GM12873 (cell line): ENCODE measurements around the gene TUBB2B.

Experiments used
- CTCF ChIP-seq: IDR thresholded peaks from 2 replicates; pipeline ENCODE4 v1.5.1; 2012; ENCODE audit warnings: low read depth, mild to moderate bottlenecking, moderate library complexity, low read length, control low read depth; ENCODE audit not compliant: insufficient read depth; ENCODE audit errors: missing control alignments

TUBB2B gene

DNA sequence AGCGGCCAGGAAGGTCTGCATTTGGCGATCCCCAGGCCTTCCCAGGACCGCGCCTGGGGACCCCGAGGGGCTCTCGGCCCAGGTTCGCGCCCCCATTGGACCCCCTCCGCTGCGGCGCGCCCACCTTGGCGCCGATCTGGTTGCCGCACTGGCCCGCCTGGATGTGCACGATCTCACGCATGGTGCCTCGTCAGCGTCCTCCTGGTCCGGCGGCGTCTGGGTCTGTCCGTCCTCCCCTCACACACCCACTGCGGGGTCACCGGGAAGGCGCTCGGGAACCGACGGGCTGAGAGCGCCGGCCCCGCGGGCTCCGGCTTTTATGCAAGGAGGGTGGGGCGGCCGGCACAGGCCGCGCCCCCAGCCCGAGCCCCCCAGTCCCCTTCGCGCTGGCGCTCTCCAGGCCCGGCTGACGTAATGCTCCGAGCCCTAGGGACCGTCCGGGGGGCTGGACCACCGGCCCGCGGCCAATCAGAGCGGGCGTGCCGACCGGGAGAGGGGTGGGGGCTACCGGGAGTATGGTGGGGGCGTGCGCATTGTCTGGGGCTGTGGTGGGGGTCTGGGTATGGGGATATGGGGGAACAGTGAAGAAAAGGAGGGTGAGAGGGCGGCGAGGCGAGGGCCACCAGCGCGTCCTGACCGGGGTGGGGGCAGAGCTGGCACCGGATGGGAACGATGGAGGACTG, at the start of gene TUBB2B:
Gene TUBB2B (minus strand): TSS at position 291 of the 683 bp plus-strand sequence. CDS start 110 bp downstream, at position 181.
- no peak for TF ChIP-seq CTCF

DNA sequence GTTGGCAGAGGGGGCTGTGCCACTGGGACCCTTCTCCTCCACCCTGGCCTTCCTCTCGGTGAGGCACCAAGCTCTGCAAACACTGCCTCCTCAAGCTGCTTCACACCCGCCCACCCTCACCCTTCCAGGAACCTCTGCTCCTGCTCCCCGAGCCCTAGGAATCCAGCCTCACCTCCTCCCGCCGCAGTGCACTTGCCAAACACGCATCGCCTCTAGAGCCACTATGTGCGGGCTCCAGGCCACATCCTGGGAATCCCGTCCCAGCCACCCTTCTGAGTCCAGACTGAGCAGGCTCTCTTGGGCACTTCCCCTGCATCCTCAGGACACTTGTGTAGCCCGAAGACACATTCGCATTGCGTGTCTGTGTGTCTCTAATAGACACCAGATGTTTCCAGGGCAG, 49.8 kb upstream of the TUBB2B start:
- no peak for TF ChIP-seq CTCF

- TF ChIP-seq CTCF, result no peak
These were observed 49.0 kb upstream of the TUBB2B start for GRCh38 chr6:3276174-3277167.

DNA sequence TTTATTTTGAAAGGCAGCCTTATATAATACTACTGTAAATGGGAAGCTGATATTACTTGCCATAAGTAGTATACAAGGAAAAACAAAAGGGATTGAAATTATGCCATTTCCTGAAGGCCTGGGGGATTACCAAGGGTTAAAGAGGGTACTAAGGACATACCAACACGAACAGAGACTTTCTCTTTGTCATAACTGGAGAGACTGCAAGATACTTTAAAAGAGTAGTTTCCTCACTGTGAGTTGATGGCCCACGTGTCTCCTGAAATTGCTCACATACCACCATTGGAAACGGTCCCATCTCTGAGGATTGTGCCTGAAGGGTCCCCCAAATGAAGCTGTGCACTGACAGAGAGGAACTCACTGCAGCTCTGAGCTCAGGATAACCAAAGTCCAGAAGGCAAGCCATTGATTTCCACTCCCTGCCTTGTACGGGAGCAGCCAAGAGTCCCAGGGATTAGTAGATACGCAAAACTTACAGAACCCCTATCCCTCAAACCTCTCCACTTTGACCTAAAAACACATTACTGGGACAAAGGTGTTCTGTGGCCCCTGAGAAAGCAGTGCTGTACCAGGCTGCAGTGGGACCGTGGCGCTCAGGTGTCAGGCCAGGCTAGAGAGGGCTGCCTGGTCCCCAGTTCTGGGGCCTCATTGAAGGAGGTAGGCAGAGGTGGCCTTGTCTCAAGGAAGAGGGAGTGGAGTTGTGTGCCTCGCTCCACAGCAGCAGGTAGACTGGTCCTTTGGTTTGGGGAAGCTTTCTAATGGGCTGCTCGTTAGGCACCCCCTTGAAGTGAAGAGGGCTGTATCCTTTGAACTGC, 46.5 kb upstream of the TUBB2B start:
- TF ChIP-seq CTCF, result no peak

DNA sequence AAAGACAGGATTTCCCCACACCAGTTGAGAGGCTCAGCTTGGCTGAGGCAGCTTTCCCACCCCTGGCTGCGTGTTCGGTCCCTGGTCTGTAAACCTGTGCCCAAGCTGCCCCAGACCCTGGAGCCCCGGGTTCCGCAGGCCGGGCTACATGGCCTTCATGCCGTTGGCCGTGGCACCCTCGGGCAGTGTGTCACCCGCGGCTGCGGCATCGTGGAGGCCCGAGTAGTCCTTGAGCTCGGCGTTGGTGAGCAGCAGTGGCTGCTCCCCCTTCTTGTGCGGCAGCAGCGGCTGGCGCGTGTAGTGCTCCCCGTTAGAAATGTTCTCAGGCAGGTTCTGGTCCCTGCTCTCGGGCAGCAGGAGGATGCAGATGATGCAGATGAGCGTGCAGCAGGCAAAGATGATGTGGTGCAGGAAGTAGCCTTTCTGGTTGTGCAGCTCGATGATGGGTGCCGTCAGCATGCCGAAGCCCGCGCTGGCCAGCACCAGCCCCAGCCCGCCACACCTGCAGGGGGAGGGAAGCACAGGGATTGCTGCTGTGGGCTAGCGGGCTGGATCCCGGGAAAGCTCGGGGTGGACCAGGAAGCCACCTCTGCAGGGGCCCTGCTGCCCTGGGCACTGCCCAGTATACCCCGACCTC, 45.6 kb upstream of the TUBB2B start:
- TF ChIP-seq CTCF, result no peak

GRCh38 chr6:3271756-3272155, 44.3 kb upstream of the TUBB2B start:
- no peak for TF ChIP-seq CTCF
